ENCODE data around the gene GNA12. TPM values are rescaled to one million over a fixed set of nuclear protein-coding genes. Genes with fewer than 3 reads are reported as not detected.

GNA12 gene
- total RNA-seq, 1 donor from 2014 or later: 12.1 TPM

DNA sequence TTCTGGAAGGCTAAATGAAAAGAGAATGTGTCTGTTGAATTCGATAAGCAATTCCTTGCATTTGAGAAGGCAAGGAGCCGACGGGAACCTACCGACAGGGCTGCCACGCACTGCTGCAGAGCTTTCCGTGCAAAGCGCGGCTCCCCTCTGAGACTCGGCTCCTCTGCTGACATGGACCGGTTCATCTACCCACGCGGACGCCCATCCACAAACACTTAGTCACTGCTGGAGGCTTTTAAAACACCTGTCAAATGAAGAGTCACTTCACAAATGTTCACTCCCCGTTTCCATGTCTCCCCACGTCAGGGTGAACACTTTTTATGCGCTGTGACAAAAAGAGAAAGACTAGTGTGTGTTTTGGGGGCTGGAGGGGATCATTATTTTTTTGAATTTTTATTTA, 124.1 kb downstream of the GNA12 start:
- Histone ChIP-seq H3K4me3 (ENCODE audit: low read depth, low read length) (no peak overlapping the region), H3K36me3 (ENCODE audit: control insufficient read depth, insufficient read depth, low read length) (peaks cover 3% of the 10 kb centered on the region), H3K27me3 (ENCODE audit: control insufficient read depth, insufficient read depth, low read length) (no peaks in the 10 kb centered on the region)
- TF ChIP-seq, protein P1, sequence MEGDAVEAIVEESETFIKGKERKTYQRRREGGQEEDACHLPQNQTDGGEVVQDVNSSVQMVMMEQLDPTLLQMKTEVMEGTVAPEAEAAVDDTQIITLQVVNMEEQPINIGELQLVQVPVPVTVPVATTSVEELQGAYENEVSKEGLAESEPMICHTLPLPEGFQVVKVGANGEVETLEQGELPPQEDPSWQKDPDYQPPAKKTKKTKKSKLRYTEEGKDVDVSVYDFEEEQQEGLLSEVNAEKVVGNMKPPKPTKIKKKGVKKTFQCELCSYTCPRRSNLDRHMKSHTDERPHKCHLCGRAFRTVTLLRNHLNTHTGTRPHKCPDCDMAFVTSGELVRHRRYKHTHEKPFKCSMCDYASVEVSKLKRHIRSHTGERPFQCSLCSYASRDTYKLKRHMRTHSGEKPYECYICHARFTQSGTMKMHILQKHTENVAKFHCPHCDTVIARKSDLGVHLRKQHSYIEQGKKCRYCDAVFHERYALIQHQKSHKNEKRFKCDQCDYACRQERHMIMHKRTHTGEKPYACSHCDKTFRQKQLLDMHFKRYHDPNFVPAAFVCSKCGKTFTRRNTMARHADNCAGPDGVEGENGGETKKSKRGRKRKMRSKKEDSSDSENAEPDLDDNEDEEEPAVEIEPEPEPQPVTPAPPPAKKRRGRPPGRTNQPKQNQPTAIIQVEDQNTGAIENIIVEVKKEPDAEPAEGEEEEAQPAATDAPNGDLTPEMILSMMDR (IDR thresholded peaks at IDR 0.05; ENCODE audit: insufficient read depth, low read length, severe bottlenecking): no peak
- no peak for FAIRE-seq
- no peak for DNase-seq (ENCODE audit: low read depth)

DNA sequence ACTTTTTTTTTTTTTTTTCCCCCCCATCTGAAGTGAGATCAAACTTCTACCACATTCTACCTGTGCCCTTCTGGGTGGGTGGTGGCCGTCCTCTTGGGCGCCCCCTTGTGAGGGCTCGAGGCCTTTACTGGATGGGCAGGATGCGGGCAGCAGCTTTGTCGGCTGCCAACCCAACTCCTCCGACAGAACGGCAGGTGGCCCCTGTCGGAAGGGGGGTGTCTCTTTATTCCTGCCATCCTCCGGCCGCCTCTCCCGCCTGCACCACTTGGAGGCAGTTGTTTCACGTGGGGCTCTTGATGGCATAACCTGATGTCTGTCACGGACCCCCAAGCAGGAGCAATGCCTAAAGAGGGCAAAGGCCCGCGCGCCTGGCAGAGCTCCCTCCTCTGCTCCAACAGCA, 125.1 kb downstream of the GNA12 start:
- DNase-seq (ENCODE audit: low read depth) (no peak), FAIRE-seq (no peak)
- Histone ChIP-seq H3K36me3 (ENCODE audit: control insufficient read depth, insufficient read depth, low read length) (peaks cover 3% of the 10 kb centered on the region), H3K4me3 (ENCODE audit: low read depth, low read length) (no peak overlapping the region), H3K27me3 (ENCODE audit: control insufficient read depth, insufficient read depth, low read length) (no peaks in the 10 kb centered on the region)
- TF ChIP-seq, protein P1 (IDR thresholded peaks at IDR 0.05; ENCODE audit: insufficient read depth, low read length, severe bottlenecking): peak; percentile 33

DNA sequence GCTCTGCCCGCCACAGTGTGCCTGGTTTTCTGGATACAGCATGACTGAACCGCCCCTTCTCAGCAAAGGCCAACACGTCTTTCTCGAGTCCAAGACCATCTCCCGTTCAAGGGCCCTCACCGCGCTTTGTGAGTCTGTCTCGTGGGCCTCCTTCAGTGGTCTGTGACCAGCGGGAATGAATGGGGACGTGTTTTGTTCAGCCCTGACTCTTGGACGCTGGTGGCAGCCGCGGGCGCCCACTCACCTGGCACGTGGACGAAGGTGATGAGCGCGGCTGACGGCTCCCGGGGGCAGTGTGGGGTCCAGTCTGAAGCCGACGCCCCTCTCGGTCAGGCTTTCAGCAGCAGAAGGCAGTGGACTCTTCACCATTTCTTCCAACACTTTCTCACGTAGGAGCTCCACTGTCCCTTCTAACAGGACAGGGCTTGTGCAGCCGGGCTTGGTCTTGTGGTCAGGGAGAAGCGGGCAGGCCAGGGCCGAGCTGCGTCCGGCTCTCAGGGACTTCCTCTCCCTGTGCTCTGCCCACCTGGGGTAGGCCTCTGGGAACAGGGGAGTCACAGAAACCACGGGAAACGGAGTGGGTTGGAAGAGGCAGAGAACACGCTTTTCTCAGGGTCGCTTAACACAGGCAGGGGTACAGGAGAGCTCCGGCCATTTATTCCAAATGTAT, 125.7 kb downstream of the GNA12 start:
- DNase-seq (ENCODE audit: low read depth) (no peak), FAIRE-seq (no peak)
- Histone ChIP-seq H3K27me3 (ENCODE audit: control insufficient read depth, insufficient read depth, low read length) (no peaks in the 10 kb centered on the region), H3K36me3 (ENCODE audit: control insufficient read depth, insufficient read depth, low read length) (peaks cover 3% of the 10 kb centered on the region), H3K4me3 (ENCODE audit: low read depth, low read length) (no peak overlapping the region)
- TF ChIP-seq, protein P1 (IDR thresholded peaks at IDR 0.05; ENCODE audit: insufficient read depth, low read length, severe bottlenecking): no peak

DNA sequence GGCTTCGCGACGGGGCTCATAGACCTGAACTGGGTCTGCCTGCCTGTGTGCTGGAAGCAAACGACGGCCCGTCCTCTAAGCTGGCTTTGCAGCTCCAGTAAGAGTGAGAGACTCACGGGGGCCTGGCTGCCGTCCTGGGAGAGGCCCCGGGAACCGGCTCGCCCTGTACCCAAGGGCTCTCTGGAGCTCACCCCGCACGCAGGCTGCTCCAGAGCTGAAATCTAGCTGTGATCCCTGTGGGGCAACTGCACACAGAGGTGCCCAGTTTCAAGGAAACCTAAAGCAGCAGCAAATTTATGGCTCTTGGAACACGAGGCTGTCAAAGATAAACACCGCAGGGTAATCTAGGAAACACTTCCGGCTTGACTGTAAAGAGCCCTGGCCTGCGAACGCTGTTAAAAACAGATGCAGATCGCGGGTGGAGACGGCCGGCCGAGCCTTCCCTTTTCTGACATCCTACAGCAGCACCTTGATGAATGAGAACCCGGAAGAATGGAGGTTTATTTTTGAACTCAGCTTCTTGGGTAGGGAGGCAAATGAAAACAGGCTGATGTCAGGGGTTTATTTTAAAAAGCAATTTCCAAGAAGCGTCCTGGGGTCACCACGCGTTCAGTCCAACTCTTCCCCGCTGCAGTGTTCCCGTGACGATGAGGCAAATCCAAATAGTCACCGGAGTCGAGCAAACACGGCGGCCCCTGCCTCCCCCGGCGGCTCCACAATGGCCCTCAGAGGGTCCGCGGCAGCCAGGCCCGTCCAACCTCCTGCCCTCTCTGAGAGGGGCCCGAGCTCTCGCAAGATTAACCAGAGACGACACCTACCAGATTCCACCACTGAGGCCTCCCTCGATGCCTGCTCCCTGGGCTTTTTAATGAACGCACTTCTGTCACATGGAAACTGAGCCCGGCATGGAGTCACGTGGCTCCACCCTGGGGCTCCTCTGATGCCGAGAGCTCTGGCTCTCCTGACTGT, 126.5 kb downstream of the GNA12 start:
- no peaks in the 10 kb centered on the region for H3K27me3 ChIP-seq (ENCODE audit: control insufficient read depth, insufficient read depth, low read length)
- DNase-seq (ENCODE audit: low read depth) (peak; percentile 13), FAIRE-seq (no peak)
- no peak overlapping the region for H3K4me3 ChIP-seq (ENCODE audit: low read depth, low read length)
- TF ChIP-seq, protein P1 (IDR thresholded peaks at IDR 0.05; ENCODE audit: insufficient read depth, low read length, severe bottlenecking): no peak
- H3K36me3 ChIP-seq (ENCODE audit: control insufficient read depth, insufficient read depth, low read length): peaks cover 3% of the 10 kb centered on the region

DNA sequence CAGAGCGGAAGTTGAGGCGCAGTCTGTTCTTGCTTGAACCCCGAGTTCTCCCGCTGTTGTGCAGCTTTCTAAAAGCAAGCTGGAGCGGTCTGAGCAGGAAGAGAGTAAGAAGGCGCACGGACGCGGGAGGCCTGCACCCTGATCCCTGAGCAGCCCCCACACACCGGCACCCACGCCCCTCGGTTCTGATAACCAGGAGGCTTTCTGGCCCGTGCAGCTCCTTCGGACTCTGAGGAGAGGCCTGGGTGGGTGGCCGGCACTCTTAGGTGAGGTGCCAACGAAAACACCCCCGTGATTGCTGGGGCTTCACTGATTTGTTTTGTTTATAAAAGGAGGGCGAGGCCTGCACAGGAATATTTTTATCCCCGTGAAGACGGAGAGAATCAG, 127.2 kb downstream of the GNA12 start:
- H3K27me3 ChIP-seq (ENCODE audit: control insufficient read depth, insufficient read depth, low read length): no peaks in the 10 kb centered on the region
- DNase-seq (ENCODE audit: low read depth) (no peak), FAIRE-seq (no peak)
- no peak overlapping the region for H3K4me3 ChIP-seq (ENCODE audit: low read depth, low read length)
- peaks cover 3% of the 10 kb centered on the region for H3K36me3 ChIP-seq (ENCODE audit: control insufficient read depth, insufficient read depth, low read length)
- TF ChIP-seq, protein P1 (IDR thresholded peaks at IDR 0.05; ENCODE audit: insufficient read depth, low read length, severe bottlenecking): no peak
